Non-pigmented ciliary epithelial cell (primary cell): ENCODE data around the gene NAP1L2.
"Not testable (repeated sequence)": the region's sequence is repeated elsewhere in the genome, so short reads cannot be mapped to it uniquely, and the experiment has no call there.

Source experiments
- DNase-seq: peaks from one replicate; pipeline ENCODE4 v3.0.0-alpha.2; 2010; ENCODE audit warnings: low read depth

Gene NAP1L2

GRCh38 chrX:73214426-73215094, at the start of gene NAP1L2:
TSS of gene NAP1L2 (minus strand) at chrX:73214851. CDS start at chrX:73214492, 359 bp downstream.
- no peak for DNase-seq

- DNase-seq, result no peak
Observed at GRCh38 chrX:73262991-73263390, 48.3 kb upstream of the NAP1L2 start.

GRCh38 chrX:73239242-73239641, 24.6 kb upstream of the NAP1L2 start:
- no peak for DNase-seq

- DNase-seq, result no peak
Observed at GRCh38 chrX:73217621-73218020, 3.0 kb upstream of the NAP1L2 start.

GRCh38 chrX:73215246-73215645, 595 bp upstream of the NAP1L2 start:
- DNase-seq, result no peak

GRCh38 chrX:73213734-73214425, 771 bp downstream of the NAP1L2 start:
- DNase-seq, result no peak

GRCh38 chrX:73206366-73206765, 8.3 kb downstream of the NAP1L2 start:
- DNase-seq, result no peak

GRCh38 chrX:73182502-73183114, 32.0 kb downstream of the NAP1L2 start:
- DNase-seq, result no peak

- DNase-seq, result not testable (repeated sequence)
Observed at GRCh38 chrX:73168945-73169344, 45.7 kb downstream of the NAP1L2 start.
